Subcutaneous adipose tissue (tissue), 4 donors: ENCODE results near the gene GRK6. TPM values are rescaled to one million over a fixed set of nuclear protein-coding genes. Genes with fewer than 3 reads are reported as not detected.

Experiments used
- CTCF ChIP-seq: fragments of 450-650 bp; IDR thresholded peaks from one replicate; pipeline ENCODE4 v1.5.1; 2016; ENCODE audit warnings: low read depth, mild to moderate bottlenecking, control low read depth, antibody characterized with exemption, moderate library complexity
- total RNA-seq, 4 donors: library from RNA; depleted of rRNA; stranded (reverse); fragments of >200 nt; gene quantifications; one replicate each; pipeline ENCODE4 v1.1.0, GENCODE V29; 2016

The GRK6 gene
- total RNA-seq, 4 donors from 2014 or later: 9.3 to 22.6 (median 19.7) TPM

- no peak for TF ChIP-seq CTCF
Observed at GRCh38 chr5:177445052-177445916, 18.8 kb downstream of the GRK6 start.

GRCh38 chr5:177445917-177446199 is 19.4 kb downstream of the GRK6 start:
- no peak for TF ChIP-seq CTCF

GRCh38 chr5:177446200-177447065 is 20.0 kb downstream of the GRK6 start, which contains the start of gene PRR7:
TSS of gene PRR7 (plus strand) at chr5:177446814. CDS start at chr5:177455068, 8,254 bp downstream.
- no peak for TF ChIP-seq CTCF

GRCh38 chr5:177447066-177447610 is 20.7 kb downstream of the GRK6 start:
- no peak for TF ChIP-seq CTCF

GRCh38 chr5:177447611-177448243 is 21.3 kb downstream of the GRK6 start:
- TF ChIP-seq CTCF: no peak

GRCh38 chr5:177448244-177448950 is 21.9 kb downstream of the GRK6 start:
- TF ChIP-seq CTCF: no peak
